ENCODE data around the gene METTL22.

METTL22 gene, protein sequence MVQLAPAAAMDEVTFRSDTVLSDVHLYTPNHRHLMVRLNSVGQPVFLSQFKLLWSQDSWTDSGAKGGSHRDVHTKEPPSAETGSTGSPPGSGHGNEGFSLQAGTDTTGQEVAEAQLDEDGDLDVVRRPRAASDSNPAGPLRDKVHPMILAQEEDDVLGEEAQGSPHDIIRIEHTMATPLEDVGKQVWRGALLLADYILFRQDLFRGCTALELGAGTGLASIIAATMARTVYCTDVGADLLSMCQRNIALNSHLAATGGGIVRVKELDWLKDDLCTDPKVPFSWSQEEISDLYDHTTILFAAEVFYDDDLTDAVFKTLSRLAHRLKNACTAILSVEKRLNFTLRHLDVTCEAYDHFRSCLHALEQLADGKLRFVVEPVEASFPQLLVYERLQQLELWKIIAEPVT

DNA sequence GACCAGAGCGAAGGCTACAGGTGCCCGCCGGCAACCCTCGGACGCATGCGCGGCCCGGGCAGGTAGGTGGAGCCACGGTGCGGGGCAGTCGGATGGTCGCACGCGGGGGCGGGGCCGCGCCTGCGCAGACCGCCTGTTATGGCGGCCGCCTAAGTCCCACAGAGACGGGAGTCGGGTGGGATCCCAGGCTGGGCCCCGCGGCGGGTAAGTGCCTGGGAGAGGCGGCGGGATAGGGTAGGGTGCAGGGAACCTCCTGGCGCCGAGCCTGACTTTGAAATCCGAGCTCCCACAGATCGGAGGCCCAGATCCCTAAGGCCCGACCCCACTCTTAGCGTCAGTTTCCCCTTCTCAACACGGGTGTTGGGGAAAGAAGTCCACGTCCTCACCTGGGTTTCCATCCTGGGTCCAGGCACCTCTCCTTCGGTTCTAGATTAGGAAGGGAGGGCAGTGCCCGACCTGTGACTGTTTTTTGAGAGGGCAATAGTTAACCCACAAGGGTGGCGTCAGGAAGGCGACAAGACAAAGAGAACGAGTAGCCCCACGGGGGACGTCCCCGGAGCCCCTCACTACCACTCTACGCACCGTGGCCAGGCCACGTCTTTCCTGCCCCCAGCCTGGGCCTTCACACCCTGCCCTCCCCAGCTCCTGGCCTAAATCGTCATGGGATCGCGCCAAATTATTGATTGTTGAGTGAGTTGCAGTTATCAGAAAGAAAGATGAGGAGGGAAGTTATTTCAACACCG, at the start of gene METTL22:
METTL22 (plus strand) TSS at position 127 of the 743 bp plus-strand sequence. CDS start 3,968 bp downstream, outside the sequence.
- in situ Hi-C loops (cut with HindIII; ENCODE audit: low sequenced_read_pairs) = no loop called here

DNA sequence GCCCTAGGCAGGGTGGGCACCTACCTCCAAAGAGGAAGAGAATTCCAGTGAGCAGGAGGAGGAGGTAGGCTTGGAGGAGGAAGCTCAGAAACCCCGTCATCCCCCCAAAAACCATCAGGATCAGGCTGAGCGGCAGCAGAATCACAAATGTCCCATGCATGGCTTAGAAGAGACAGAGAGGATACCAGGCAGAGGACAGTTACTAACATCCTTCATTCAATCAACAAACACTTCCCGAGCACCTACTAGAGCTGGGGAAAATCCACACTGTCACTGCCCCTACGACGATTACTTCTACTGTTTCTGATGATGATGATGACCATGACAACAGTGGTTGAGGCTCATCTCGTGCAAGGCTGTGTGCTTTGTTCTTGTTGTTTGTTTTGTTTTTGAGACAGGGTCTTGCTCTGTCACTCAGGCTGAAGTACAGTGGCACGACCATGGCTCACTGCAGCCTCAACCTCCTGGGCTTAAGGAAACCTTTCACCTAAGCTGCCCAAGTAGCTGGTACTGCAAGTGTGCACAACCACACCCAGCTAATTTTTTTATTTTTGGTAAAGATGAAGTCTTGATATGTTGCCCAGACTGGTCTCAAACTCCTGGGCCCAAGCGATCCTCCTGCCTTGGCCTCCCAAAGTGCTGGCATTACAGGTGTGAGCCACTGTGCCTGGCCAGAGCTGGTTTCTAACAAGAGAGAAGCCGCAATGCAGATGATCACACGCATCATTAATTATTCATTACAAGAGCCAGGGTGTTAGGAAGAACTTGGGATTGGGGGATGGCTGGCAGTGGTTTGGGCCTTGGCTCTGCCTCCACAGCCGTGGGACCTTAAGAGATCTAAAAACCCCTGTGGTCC, 49.2 kb upstream of the METTL22 start:
- in situ Hi-C loops (cut with HindIII; ENCODE audit: low sequenced_read_pairs) = no loop called here

DNA sequence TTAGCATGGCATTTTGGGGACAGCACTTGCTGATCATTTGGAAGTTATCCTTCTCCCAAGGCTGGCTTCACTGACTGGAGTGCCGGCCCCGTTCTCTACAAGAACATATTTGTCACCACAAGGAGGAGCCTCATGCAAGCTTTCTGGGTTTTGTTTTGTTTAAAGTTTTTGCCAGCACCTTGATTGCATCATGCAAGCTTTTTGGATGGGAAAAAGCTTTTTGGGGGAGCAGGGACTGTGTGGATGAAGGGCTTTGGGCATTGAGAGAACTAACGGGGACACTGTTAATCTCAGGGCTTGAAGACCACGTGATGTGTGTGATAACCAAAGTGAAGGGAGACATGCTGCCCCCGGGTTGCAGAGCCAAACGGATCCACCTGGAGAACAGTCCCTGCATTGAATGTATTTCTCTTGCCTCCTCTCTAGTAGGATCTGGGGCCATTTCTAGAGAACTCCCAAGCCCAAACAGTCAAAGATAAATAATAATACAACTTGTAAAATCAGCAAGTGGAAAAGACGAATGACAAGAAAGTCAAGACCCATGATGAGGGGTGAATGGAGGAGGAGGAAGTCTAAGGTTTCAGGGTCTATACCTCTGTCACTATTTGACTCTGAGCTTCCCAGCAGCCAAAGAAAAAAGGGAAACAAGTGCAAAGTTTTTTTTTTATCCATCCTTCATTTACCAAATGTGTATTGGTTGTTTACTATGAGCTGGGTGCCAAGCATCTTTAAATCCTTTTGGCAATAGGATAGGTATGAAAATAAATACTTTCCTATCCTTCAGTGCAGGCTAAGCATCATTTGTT, 48.4 kb upstream of the METTL22 start:
- in situ Hi-C loops (cut with HindIII; ENCODE audit: low sequenced_read_pairs) = no loop called here

DNA sequence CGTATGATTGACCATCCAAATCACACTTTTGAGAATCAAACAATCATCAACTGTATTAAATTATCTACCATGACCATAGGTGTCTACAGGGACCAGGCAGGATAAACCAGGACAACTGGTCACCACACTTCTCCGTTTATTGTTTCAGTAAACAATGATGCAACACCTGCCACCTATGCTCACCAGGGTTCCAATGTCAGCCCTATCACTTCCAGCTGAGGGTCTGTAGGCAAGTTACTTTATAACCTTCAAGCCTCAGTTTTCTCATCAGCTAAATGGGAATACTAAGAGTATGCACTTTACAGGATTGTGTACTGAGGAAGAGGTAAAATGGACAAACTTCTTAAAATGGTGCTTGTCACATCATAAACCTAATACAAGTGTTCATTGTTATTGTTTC, 46.1 kb upstream of the METTL22 start:
- in situ Hi-C loops (cut with HindIII; ENCODE audit: low sequenced_read_pairs) = no loop called here

DNA sequence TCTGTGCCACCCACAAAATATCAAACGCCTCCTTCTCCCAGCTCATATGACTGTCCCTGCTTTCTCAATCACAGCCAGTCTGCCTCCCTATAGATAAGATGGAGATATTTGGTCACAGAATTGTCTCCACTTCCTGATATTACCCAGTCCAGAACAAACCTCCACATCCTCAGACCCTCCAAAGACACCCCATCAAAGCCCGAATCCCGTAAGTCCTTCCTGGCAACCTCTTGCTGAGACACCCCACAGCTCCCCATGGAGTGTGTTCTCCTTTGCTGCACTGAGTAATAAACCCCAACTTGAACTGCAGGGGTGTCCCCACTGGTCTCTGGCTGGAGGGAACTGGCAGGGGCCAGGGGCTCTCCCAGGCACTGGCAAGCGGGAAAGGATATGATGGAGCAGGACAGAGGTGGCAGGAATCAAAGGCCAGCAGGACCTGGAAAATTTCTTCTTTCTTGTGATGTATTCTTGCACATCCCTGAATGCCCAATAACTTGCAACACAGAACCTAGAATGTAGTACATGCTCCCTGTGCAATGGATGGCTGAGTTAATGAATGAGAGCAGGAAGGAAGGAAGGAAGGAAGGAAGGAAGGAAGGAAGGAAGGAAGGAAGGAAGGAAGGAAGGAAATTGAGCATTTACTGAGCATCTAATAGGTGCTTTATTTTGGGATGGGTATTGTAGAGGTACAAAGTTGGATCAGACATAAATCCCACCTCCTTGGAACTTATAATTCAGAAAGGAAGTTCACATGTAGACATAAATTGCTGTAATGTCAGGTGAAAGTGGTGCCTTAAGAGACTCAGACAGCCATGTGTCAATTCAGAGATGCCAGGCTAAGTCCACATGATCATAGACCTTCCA, 45.1 kb upstream of the METTL22 start:
- in situ Hi-C loops (cut with HindIII; ENCODE audit: low sequenced_read_pairs) = no loop called here

DNA sequence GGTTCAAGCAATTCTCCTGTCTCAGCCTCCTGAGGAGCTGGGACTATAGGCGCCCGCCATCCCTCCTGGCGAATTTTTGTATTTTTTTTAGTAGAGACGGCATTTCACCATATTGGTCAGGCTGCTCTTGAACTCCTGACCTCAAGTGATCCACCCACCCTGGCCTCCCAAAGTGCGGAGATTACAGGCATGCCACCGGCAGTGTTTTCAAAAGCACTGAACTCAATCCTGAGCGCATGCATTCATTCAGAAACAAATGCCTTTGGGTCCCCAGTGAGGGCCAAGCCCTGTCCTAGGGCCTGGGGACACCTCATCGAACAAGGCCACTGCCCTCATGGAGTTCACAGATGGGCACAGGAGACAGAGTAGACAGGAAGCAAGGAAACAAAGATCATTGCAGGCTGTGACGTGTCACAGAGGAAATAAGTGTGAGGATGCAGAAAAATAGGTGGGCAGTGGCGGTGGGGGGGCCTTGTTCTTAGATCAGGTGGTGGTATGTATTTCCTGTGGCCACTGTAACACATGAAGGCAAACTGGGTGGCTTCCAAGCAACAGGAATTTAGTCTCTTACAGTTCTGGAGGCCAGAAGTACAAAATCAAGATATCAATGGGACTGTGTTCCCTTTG, 43.7 kb upstream of the METTL22 start:
- in situ Hi-C loops (cut with HindIII; ENCODE audit: low sequenced_read_pairs) = no loop called here

DNA sequence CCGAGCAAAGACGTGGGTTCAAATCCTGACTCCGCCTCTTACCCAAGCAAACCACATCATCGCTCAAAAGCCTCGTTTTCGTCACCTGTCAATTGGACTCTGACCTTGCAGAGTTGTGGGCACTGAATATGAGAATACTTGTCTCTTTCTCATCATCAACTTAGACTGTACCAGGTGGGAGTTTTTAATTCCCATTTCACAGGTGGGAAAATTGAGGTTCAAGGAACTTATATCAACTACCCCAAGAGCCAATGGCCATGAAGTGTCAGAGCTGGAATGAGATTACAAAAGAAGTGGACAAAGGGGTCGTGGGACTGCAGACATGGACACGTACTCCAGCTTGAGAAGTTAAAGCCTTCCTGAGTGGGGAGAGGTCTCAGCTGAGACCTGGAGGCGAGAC, 41.9 kb upstream of the METTL22 start:
- in situ Hi-C loops (cut with HindIII; ENCODE audit: low sequenced_read_pairs) = no loop called here

DNA sequence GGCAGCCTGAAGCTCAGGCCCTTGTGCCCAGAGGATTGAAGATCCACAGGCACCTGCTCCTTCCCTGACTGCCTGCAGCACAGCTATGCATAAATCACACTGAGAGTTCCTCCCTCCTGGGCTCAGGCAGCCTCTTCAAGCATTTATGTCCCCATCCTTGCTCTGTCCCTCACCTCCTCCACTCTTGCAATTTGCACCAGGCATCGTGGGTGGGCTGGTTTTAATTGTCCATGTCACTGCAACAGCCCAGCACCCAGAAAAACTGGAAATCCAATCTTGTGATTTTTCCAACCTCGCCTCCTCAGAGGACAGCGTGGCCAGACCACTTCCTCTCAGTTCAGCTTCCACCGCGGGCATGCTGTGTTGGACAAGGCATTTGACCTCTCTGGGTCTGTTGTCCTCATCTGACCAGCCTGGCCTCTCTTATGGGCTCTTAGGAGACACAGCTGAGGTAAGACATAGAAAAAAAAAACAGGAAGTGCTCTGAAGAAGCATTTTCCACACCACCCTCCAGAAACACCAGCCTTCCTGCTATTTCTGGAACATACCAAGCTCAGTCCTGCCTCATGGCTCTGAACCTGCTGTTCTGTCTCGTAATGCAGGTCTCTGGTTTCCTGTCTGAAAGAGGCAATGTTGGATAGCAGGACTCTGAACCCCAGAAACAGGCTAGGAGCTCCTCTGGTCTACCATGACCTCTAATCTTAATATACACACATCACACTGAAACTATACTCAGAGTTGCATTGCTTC, 39.5 kb upstream of the METTL22 start:
- in situ Hi-C loops (cut with HindIII; ENCODE audit: low sequenced_read_pairs) = no loop called here

DNA sequence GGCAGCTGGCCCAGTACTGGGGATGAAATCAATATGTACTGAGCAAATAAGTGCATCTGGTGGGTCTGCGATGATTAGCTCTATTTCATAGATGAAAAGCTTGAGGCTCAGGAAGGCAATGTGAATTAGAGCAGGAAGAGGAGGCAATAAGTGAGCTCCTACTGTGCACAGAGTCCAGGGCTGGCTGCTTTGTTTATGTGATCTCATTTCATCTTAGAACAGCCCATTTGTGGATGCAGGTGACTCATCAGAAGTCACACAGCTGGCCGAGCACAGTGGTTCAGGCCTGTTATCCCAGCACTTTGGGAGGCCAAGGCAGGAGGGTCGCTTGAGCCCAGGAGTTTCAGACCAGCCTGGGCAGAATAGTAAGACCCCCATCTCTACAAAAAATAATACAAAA, 38.3 kb upstream of the METTL22 start:
- in situ Hi-C loops (cut with HindIII; ENCODE audit: low sequenced_read_pairs) = no loop called here

DNA sequence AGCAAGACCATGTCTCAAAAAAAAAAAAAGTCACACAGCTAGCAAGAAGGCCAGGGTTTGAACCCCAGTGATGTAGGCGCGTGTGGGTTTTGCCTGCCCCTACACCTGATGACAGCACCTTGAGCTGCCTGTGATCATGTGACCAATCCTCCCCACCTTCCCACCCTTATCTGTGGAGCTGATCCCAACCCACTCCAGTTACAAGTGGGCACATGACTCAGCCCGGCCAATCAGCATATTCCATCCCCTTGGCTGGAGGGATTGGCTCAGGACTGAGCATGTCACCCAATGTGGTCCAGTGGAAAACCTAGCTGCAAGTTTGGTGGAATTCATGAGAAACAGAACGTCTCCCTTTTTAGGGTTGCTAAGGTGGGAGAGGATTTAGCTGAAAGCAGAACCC, 37.8 kb upstream of the METTL22 start:
- in situ Hi-C loops (cut with HindIII; ENCODE audit: low sequenced_read_pairs) = no loop called here

DNA sequence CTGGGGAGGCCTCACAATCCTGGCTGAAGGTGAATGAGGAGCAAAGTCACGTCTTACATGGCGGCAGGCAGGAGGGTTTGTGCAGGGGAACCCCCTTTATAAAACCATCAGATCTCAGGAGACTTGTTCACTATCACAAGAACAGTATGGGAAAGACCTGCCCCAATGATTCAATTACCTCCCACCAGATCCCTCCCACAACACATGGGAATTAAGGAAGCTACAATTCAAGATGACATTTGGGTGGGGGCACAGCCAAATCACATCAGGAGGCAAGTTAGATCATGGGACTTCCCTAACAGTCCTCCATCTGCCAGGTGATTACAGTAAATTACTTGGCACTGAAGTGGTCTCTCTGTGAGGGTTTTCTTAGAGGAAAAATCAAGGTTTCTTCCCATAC, 36.5 kb upstream of the METTL22 start:
- in situ Hi-C loops (cut with HindIII; ENCODE audit: low sequenced_read_pairs) = no loop called here

DNA sequence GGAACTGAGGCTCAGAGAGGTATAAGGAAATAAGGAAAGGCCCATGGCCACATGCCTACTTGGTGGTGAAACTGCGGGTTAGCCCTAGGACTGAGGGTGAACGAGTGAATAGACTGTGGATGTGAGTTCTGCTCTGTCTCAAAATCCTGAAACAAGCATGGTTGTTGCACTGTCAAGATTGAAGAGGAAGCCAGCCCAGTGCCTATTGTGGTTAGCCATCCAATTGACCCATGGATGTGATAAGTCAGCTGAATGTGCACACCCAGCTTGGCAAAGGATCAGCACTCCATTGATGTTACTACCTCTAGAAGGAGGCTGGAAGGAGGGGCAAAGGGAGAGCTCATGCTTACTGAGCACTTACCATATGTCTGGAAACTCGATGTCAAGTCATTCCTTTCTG, 35.6 kb upstream of the METTL22 start:
- in situ Hi-C loops (cut with HindIII; ENCODE audit: low sequenced_read_pairs) = no loop called here

DNA sequence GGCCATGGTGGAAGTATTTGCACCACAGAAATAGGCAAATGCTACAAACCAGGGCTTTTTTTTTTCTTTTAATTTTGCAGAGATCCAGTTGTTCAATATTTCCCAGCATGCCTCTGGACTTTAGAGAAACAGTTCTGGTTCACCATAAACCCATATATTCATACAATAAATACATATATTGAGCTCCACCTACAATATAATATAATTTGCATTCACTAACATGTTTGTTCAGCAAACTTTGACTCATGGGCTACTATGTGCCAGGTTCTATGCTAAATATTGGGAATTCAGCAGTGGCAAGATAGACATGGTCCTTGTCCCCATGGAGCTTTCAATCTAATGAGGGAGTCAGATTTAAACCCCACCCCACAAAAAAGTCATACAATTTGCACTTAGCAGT, 34.4 kb upstream of the METTL22 start:
- in situ Hi-C loops (cut with HindIII; ENCODE audit: low sequenced_read_pairs) = no loop called here

DNA sequence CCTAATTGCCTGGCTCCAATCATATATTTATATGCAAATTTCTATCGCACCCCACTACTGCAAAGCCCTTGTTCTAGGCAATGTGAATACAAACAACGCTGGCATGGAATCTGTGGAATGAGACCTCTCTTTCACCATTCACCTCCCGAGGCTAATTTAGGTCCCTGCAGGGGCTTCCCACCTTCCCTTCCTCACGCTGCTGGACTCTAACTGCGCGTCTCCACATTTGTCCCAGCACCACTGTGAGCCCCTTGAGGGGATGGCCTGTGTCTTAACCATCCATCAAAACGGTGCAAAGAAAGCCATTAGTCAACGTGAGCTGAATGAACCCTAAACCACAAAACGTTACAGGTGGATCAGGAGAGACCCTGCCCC, 32.8 kb upstream of the METTL22 start:
- in situ Hi-C loops (cut with HindIII; ENCODE audit: low sequenced_read_pairs) = no loop called here

DNA sequence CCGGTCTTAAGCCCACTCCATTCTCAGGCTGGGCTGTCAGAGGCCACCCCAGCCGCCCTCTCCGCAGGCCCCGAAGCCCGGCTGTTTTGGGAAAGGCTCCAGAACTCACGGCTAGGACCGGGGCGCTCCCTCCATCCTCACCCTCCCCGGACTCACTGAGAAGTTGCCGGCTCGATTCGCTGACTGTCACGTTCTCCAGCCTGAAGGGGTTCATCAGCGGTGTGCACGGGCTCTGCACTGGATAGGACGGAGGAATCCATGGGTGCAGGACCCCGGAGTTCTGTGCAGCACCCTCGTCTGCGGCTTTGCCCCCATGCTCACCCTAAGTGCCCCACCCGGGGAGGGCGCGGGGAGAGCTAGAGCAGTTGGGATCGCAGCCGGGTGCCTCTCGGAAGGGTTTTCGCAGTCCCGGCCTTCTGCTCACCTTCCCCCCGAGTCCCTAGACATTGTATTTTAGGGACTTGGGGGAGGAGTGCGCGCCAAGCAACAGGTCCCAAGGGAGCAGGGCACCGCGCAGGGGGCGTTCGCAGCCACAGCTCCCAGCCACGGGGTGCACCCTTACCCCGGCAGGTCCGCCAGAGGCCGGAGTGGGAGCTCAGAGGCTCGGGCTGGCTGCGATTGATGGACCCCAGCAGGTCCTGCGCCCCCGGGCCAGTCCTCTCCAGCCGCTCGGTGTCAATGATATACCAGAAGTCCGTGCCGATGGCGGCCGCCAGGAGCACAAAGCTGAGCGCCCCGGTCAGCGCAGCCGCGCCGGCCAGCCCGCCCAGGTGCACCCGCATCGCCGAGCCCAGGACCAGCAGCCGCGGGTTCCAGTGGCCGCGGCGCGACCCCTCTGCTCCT, 32.2 kb upstream of the METTL22 start:
- in situ Hi-C loops (cut with HindIII; ENCODE audit: low sequenced_read_pairs) = no loop called here

DNA sequence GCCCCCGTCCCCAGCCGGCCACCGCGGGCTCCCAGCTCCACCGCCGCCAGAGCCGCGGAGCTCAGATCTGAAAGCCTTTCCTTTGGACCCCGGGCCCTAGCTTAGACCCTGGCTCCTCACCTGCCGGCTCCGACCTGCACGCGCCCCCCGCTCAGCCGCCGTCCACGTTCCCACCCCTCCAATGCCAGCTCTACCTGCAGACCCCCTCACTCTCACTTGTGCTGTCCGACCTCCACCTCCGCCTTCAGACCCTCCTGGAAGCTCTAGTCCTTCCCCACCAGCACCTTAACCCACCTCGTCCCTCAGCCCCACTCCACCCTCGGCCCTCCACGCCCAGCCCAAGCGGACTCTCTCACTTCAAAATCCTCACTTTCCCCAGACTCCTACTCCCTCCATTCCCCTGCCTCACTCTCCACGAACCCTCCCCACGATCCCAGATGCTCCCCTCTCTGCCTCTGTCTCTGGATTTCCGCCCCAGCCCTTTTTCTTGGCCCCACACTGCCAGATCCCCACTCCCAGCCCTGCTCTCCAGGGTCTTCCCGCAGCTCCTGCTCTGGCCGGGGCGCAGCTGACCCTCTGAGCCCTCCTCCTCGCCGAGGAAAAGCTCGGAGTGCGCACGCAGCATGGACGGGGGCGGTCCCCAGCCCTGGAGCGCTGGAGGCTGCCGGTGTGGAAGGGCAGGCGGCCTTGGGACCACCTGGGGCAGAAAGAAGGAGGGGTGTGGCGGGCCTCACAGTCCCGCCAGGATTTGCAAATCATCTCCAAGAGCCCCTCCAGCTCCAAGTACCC, 31.4 kb upstream of the METTL22 start, which contains the start of gene TMEM114:
TMEM114 (minus strand) TSS at position 612 of the 789 bp plus-strand sequence. CDS start 673 bp downstream, outside the sequence.
- in situ Hi-C loops (cut with HindIII; ENCODE audit: low sequenced_read_pairs) = no loop called here

DNA sequence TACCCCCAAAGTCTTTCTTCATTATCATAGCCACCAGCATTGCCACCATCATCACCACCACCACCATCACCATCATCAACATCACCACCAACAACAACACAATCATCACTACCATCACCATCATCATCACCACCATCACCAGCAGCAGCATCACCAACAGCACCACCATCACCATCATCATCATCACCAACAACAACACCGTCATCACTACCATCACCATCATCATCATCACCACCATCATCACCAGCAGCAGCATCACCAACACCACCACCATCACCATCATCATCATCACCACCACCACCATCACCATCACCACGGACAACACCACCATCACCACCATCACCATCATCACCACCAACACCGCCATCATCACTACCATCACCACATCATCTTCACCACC, 30.7 kb upstream of the METTL22 start:
- in situ Hi-C loops (cut with HindIII; ENCODE audit: low sequenced_read_pairs) = no loop called here
